ENCODE data around the gene MAN2B1.
"Not testable (repeated sequence)": the region's sequence is repeated elsewhere in the genome, so short reads cannot be mapped to it uniquely, and the experiment has no call there.

Gene MAN2B1

DNA sequence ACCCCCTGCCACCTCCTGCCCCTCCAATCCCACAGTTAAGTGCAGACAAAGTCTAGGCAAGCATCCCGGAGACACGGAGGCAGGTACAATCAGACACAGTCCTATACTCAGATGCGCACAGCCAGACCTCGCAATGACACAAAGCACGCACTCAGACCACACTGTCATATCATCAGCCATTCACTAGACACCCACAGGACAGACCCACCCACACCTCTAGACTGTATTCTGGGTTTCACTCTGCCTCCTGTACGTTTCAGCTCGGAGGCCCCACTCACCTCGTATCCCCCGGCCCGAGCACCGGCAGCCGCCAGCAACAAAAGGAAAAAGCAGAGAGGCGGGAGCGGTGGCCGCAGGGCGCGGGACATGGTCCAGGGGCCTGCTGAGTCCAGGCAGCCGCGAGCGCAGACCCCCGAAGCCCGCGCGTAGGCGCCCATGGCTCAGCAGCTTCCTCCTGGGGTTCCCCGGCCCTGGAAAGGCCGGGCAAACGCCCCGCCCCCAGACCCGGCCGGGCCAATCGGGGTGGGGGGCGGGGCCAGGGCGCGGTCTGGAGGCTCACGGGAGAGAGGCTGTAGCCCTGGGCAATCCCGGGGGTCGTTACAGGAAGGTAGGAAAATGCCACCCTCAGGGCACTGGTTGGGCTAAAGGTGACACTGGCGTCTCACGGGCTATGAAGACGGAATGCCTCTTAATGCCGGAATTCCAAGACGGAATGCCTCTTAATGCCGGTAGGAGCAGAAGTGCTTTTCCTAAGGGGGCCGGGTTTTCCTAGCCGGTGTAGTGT is at the start of gene MAN2B1, which contains the start of gene WDR83:
Gene MAN2B1 (minus strand): TSS at position 478 of the 784 bp plus-strand sequence. CDS start 41 bp downstream, at position 437.
Gene WDR83 (plus strand): TSS at position 543 of the 784 bp plus-strand sequence. CDS start 2,984 bp downstream, outside the sequence.
- peak in 13 of 14 donors; percentile 10 to 83 (median 42) for DNase-seq

DNA sequence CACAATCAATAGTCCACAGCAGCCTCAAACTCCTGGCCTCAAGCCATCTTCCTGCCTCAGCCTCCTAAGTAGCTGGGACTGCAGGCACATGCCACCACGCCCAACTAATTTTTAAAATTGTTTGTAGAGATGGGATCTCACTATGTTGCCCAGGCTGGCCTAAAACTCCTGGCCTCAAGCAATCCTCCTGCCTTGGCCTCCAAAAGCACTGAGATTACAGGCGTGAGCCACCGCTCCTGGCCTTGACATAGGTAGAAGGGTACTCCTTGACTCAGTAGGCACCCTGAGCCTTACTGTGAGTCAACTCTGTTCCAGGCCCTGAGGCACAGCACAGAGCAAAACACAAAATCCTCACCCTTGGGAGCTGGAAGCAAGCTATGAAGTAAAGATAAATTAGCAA is 49.4 kb upstream of the MAN2B1 start:
- DNase-seq, result no peak

DNA sequence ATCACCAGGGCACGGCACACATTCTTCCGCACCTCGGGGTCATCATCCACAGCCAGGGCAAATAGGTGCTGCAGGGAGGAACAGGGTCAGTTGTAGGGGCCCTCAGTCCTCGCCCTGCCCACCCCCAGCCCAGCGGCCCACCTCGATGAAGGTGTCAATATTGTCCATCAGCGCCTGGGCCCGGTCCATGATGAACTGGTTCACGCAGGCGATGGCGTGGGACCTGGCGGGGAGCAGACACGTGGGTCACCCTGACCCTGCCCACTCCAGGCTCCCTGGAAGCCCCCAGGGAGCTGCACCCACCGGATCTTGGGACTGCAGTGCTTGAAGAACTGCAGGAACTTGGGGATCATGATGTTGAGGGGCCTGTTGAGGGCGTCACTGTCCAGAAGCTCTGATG is 48.6 kb upstream of the MAN2B1 start:
- no peak for DNase-seq

- not testable (repeated sequence) for DNase-seq
Measured at GRCh38 chr19:12713304-12713703, 46.8 kb upstream of the MAN2B1 start.

GRCh38 chr19:12712077-12712476 is 45.5 kb upstream of the MAN2B1 start:
- DNase-seq, result not testable (repeated sequence)

DNA sequence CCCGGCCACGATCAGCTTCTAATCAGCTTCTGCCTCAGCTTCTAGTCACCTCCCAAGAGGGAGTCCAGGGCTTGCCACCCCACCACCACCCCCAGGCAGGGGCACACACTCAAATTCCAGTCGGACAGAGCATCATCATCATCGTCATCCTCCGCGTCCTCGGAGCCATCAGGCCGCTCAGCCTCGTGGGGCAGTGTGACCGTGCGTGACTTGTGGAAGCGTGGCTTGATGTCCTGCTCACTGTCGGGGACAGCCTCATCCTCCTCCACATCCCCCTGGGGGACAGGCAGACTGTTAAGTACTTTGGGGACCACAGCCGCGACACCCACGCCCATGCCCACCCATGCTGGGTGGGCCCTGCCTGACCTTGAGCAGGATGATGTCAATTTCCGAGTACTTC is 44.6 kb upstream of the MAN2B1 start:
- DNase-seq, result no peak

DNA sequence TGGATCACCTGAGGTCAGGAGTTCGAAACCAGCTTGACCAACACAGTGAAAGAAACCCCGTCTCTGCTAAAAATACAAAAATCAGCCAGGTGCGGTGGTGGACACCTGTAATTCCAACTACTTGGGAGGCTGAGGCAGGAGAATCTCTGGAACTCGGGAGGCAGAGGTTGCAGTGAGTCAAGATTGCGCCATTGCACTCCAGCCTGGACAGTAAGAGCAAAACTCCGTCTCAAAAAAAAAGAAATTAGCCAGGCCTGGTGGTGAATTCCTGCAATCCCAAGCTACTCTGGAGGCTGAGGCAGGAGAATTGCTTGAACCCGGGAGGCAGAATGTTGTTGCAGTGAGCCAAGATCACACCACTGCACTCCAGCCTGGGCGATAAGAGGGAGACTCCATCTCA is 42.1 kb upstream of the MAN2B1 start:
- no peak for DNase-seq

GRCh38 chr19:12706332-12706718 is 39.8 kb upstream of the MAN2B1 start:
- no peak for DNase-seq

GRCh38 chr19:12705654-12706331 is 39.3 kb upstream of the MAN2B1 start:
- DNase-seq, result no peak

GRCh38 chr19:12705169-12705568 is 38.6 kb upstream of the MAN2B1 start:
- no peak for DNase-seq

DNA sequence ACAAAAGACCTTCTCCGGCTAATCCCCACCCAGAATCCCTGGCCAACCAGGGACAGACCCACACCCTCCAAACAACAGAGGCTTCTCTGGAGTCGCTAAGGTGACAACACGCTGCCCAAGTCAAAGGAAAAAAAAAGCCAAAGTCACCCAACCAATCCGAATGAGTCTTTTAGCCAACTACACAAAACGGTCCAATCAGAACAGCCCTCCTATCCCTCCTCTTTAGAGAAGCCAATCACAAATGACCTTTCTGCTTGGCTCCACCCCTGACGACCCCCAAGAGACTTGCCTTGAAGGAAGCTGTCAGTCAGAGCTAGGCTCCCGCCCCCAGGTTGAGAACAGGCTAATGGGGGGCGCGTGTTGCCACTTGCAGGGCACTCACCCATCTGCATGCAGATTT is 36.5 kb upstream of the MAN2B1 start:
- no peak for DNase-seq

DNA sequence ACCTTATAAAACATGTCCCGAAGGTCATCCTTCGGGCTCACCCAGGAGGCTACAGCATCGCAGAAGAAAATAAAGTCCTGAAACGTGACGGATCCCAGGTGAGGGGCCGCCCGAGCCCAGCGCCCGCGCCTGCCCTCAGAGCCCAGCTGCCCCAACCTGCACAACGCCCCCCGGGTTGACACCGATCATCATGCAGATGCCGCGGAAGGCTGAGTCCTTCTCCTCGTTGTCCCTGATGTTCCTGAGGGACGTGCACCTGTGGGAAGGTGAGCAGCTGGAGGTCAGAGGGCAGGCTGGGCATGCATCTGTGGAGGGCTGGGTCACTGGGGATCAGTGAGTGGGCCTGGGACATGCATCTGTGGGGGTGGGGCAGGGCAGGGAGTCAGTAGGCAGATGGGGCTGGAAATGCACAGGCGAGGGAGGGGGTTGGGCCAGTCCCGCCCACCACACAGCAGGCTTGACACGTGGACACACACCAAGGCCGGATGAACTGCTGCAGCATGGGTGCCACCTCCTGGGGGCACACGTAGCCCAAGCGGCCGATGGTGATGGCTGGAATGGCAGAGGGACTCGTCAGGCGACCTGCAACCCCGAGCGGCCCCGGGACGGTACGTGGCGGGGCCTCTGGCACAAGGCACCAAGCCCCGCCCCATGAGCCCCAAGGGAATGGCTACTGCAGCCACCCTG is 35.2 kb upstream of the MAN2B1 start:
- DNase-seq, result no peak

DNA sequence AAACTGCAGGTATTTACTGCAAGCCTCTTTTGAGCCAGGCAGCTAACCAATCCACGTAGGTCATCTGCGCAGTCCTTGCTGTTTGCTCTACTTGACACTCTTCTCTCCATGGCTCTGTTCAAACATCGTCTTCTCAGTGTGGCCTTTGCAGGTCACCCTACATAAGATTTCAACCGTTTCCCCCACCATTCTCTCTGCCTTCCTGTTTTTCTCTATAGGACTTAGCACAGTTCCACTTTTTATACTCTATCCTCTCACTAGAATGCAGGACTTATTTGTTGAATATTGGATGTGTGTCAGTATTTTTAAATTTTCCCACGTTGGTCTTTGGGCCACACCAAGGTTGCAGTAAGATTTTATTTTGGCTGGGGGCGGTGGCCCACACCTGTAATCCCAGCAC is 31.6 kb upstream of the MAN2B1 start:
- DNase-seq, result no peak

DNA sequence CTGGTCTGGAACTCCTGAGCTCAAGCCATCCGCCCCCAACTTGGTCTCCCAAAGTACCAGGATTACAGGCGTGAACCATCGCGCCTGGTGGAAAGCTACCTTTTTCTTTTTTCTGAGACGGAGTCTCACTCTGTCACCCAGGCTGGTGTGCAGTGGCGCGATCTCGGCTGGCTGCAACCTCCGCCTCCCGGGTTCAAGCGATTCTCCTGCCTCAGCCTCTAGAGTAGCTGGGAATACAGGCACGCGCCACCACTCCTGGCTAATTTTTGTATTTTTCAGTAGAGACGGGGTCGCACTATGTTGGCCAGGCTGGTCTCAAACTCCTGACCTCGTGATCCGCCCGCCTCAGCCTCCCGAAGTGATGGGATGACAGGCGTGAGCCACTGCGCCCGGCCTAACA is 30.9 kb upstream of the MAN2B1 start:
- not testable (repeated sequence) for DNase-seq

GRCh38 chr19:12696366-12697335 is 30.1 kb upstream of the MAN2B1 start, which contains the start of gene FBXW9:
Gene FBXW9, minus strand, starts transcription at chr19:12696631. Its CDS starts 50 bp downstream, at chr19:12696581.
- peak; percentile 46 to 95 (median 89) for DNase-seq

DNA sequence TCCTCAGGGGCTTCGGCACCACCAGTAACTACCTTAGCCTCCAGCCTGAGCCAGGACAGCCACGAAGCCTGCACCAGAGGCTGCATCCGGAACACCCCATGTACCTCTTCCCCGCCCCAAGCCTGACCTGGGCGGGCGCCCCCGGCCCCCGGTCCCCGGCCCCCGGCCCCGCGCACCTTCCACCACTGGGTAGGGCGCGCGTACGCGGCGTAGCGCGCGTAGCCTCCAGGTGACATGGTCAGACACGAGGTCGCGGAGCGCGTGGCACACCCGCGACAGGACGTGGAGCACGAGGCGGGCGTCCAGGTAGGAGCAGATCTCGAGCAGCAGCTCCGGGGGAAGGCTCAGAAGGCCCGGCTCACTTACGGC is 29.4 kb upstream of the MAN2B1 start:
- no peak for DNase-seq

GRCh38 chr19:12695514-12695913 is 29.0 kb upstream of the MAN2B1 start:
- no peak for DNase-seq

DNA sequence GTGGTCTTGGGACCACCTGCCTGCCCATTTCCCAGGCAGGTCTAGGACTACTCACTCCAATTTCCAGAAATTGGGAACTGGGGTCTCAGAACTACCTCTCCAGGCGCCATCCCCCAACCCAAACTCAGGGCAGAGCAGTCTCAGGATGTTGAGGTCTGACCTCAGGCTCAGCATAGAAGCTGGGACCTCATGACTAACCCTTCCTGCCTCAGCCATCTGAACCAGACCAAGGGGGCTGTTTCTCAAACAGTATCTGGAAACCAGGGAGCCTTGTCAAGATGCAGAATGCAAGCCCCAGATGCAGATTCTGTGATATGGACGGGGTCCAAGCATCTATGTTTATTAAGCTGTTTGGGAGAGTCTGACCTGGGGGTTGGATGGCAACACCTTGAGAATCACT is 28.6 kb upstream of the MAN2B1 start:
- no peak for DNase-seq

- no peak for DNase-seq
Measured at GRCh38 chr19:12694641-12695040, 28.1 kb upstream of the MAN2B1 start.

GRCh38 chr19:12692960-12693359 is 26.4 kb upstream of the MAN2B1 start:
- no peak for DNase-seq

- no peak for DNase-seq
Measured at GRCh38 chr19:12689581-12690216, 23.2 kb upstream of the MAN2B1 start.
